C4-2B (cell line): ENCODE measurements around the gene NDE1.

ENCODE experiments used
- CTCF ChIP-seq: fragments of 450-650 bp; conservative IDR thresholded peaks from 2 replicates; pipeline ENCODE4 v1.5.1; 2017; ENCODE audit warnings: mild to moderate bottlenecking
- ZFX ChIP-seq: fragments of 450-650 bp; IDR thresholded peaks from 2 replicates; pipeline ENCODE4 v1.6.1; 2017

GRCh38 chr16:15754821-15755534 is 104.9 kb downstream of the NDE1 start:
- TF ChIP-seq CTCF (no peak), ZFX (no peak)
